Measurements from ENCODE around the gene ATG13. TPM values are rescaled to one million over a fixed set of nuclear protein-coding genes. Genes with fewer than 3 reads are reported as not detected.

Gene ATG13
- total RNA-seq, 1 experiment from 2014 or later = 69.2 TPM

DNA sequence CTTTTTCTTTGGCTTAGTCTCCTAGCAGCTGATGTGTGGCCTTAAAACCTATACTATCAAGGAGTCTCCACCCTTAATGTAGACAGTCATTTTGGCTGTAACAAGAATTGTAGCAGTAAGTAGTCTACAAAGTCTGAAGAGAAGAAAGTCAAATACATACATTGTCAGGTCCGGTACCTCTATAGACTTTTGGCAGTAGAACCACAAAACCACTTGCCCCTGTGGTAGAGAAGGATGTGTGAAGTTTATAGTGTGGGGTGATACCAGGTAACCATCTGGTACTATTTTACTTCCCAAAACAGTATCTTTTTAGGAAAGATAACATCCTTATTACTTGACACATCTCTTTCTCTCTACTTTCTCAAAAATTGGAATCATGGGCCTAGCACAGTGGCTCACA is 15.1 kb downstream of the ATG13 start:
- Histone ChIP-seq H3K4me3 (replicated peaks in 1 of 2; ENCODE audit: low read depth in 1 of 2, low read length in 2 of 2) (no peak overlapping the region), H4K20me1 (ENCODE audit: insufficient read depth) (no peaks in the 10 kb centered on the region), H3K27me3 (ENCODE audit: insufficient read depth, low read length) (no peaks in the 10 kb centered on the region), H3K4me2 (ENCODE audit: low read length) (no peak overlapping the region), H3K36me3 (ENCODE audit: control insufficient read depth in 1 of 2, insufficient read depth in 2 of 2, low read length in 2 of 2) (peaks cover 0 to 5% of the 10 kb centered on the region in 2 experiments; a peak in 2 of 4 replicates), H3K4me1 (ENCODE audit: control insufficient read depth in 1 of 2, insufficient read depth in 2 of 2, low read length in 2 of 2) (peaks cover 6 to 8% of the 10 kb centered on the region in 2 experiments; a peak in 3 of 4 replicates), H3K9me2 (ENCODE audit: insufficient read depth) (no peaks in the 10 kb centered on the region), H3K79me2 (ENCODE audit: insufficient read depth, low read length) (no peaks in the 10 kb centered on the region; the same call in 1 of the 2 replicates), H3K27ac (ENCODE audit: low read depth, low read length) (no peak overlapping the region), H3K9me3 (ENCODE audit: control insufficient read depth in 1 of 2, insufficient read depth in 1 of 2, low read depth in 1 of 2, low read length in 2 of 2) (no peaks in the 10 kb centered on the region), H3K9ac (ENCODE audit: low read length) (no peak overlapping the region), H2AFZ (ENCODE audit: low read depth, low read length, poor library complexity, severe bottlenecking) (no peak overlapping the region)
- DNase-seq (ENCODE audit: low read depth, low spot score) = no peak
- TSS peak; percentile 28 for BruUV-seq (replicated peaks)
- TF ChIP-seq CBX3 (IDR thresholded peaks at IDR 0.05; ENCODE audit: low read depth) = no peak
- intact Hi-C loops (cut with micrococcal nuclease) = no loop called here
- ChIA-PET RAD21 (ENCODE audit: low non-redundant PET in 1 of 2, low total read pairs in 2 of 2, uncharacterized antibody in 2 of 2, unreplicated experiment in 2 of 2) (no interaction called here), POLR2A (no interaction called here), CTCF (no interaction called here)
- ATAC-seq = no peak

DNA sequence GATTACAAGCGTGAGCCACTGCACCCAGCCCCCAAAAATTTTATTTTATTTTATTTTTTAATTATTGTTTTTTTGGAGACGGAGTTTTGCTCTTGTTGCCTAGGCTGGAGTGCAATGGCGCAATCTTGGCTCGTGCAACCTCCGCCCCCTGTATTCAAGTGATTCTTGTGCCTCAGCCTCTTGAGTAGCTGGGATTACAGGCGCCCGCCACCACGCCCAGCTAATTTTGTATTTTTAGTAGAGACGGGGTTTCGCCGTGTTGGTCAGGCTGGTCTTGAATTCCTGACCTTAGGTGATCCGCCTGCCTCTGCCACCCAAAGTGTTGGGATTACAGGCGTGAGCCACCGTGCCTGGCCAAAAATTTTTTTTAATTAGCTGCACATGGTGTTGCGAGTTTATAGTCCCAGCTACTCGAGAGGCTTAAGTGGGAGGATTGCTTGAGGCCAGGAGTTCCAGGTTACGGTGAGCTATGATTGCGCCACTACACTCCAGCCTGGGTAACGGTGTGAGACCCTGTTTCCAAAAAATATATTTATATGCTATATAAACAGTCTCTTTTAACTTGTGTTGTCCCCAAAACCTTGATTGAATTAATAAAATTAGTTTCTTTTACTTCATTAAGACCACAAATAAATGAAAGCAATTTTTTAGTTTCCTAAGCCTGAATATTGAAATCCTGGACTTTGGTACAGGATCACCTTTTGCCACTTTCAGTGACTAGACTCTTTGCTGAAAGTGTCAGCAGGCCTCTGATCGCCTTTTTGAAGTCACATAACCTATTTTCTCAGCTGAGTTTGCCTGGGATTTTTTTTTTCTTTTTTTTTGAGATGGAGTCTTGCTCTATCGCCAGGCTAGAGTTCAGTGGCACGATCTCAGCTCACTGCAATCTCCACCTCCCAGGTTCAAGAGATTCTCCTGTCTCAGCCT is 16.2 kb downstream of the ATG13 start:
- Histone ChIP-seq H3K36me3 (ENCODE audit: control insufficient read depth in 1 of 2, insufficient read depth in 2 of 2, low read length in 2 of 2) (peaks cover 0 to 5% of the 10 kb centered on the region in 2 experiments; a peak in 2 of 4 replicates), H3K9ac (ENCODE audit: low read length) (no peak overlapping the region), H3K4me2 (ENCODE audit: low read length) (no peak overlapping the region), H3K4me1 (ENCODE audit: control insufficient read depth in 1 of 2, insufficient read depth in 2 of 2, low read length in 2 of 2) (peaks cover 6 to 8% of the 10 kb centered on the region in 2 experiments; a peak in 3 of 4 replicates), H2AFZ (ENCODE audit: low read depth, low read length, poor library complexity, severe bottlenecking) (no peak overlapping the region), H3K9me3 (ENCODE audit: control insufficient read depth in 1 of 2, insufficient read depth in 1 of 2, low read depth in 1 of 2, low read length in 2 of 2) (no peaks in the 10 kb centered on the region), H3K27ac (ENCODE audit: low read depth, low read length) (no peak overlapping the region), H3K9me2 (ENCODE audit: insufficient read depth) (no peaks in the 10 kb centered on the region), H3K27me3 (ENCODE audit: insufficient read depth, low read length) (no peaks in the 10 kb centered on the region), H3K79me2 (ENCODE audit: insufficient read depth, low read length) (no peaks in the 10 kb centered on the region; the same call in 1 of the 2 replicates), H4K20me1 (ENCODE audit: insufficient read depth) (no peaks in the 10 kb centered on the region), H3K4me3 (replicated peaks in 1 of 2; ENCODE audit: low read depth in 1 of 2, low read length in 2 of 2) (no peak overlapping the region)
- POLR2A ChIA-PET = no interaction called here
- CTCF ChIA-PET = interaction anchor here (0.7 kb wide), 1 partner anchor 118 kb away, joined by 4 read pairs; no protein-coding TSS in a partner anchor
- no TSS peak for BruUV-seq (replicated peaks)
- intact Hi-C loops (cut with micrococcal nuclease) = no loop called here
- TF ChIP-seq, protein P1, sequence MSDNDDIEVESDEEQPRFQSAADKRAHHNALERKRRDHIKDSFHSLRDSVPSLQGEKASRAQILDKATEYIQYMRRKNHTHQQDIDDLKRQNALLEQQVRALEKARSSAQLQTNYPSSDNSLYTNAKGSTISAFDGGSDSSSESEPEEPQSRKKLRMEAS (IDR thresholded peaks at IDR 0.05) = no peak
- TF ChIP-seq EGR1 (IDR thresholded peaks at IDR 0.05; ENCODE audit: low read depth) (no peak), YY1 (IDR thresholded peaks at IDR 0.05; ENCODE audit: extremely low read depth, insufficient replicate concordance, low read depth, low read length) (no peak), ZNF274 (IDR thresholded peaks at IDR 0.05; ENCODE audit: low read depth, low read length) (no peak), SP1 (IDR thresholded peaks at IDR 0.05; ENCODE audit: low read depth) (no peak), CEBPB (IDR thresholded peaks at IDR 0.05; ENCODE audit: low read depth) (no peak), CBX3 (IDR thresholded peaks at IDR 0.05; ENCODE audit: low read depth) (no peak), POLR2AphosphoS5 (IDR thresholded peaks at IDR 0.05; ENCODE audit: low read depth, low read length) (no peak), EZH2phosphoT487 (IDR thresholded peaks at IDR 0.05; ENCODE audit: borderline replicate concordance) (no peak), SIN3A (IDR thresholded peaks at IDR 0.05; ENCODE audit: low read depth) (no peak), EZH2 (IDR thresholded peaks at IDR 0.05) (no peak), JUND (IDR thresholded peaks at IDR 0.05) (no peak), SRF (IDR thresholded peaks at IDR 0.05; ENCODE audit: low read depth) (no peak), ZFX (IDR thresholded peaks at IDR 0.05) (no peak), ELF1 (IDR thresholded peaks at IDR 0.05; ENCODE audit: borderline replicate concordance, low read depth) (no peak), FOSL1 (IDR thresholded peaks at IDR 0.05; ENCODE audit: low read depth) (no peak)
- TF ChIP-seq, protein P2, sequence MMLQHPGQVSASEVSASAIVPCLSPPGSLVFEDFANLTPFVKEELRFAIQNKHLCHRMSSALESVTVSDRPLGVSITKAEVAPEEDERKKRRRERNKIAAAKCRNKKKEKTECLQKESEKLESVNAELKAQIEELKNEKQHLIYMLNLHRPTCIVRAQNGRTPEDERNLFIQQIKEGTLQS (IDR thresholded peaks at IDR 0.05) = no peak
- TF ChIP-seq, protein P3, sequence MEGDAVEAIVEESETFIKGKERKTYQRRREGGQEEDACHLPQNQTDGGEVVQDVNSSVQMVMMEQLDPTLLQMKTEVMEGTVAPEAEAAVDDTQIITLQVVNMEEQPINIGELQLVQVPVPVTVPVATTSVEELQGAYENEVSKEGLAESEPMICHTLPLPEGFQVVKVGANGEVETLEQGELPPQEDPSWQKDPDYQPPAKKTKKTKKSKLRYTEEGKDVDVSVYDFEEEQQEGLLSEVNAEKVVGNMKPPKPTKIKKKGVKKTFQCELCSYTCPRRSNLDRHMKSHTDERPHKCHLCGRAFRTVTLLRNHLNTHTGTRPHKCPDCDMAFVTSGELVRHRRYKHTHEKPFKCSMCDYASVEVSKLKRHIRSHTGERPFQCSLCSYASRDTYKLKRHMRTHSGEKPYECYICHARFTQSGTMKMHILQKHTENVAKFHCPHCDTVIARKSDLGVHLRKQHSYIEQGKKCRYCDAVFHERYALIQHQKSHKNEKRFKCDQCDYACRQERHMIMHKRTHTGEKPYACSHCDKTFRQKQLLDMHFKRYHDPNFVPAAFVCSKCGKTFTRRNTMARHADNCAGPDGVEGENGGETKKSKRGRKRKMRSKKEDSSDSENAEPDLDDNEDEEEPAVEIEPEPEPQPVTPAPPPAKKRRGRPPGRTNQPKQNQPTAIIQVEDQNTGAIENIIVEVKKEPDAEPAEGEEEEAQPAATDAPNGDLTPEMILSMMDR (IDR thresholded peaks at IDR 0.05 in 2 of 3, conservative IDR thresholded peaks at IDR 0.05 in 1 of 3; ENCODE audit: borderline replicate concordance in 1 of 3, insufficient read depth in 1 of 3, low read depth in 2 of 3, low read length in 2 of 3) = no peak
- RAD21 ChIA-PET (ENCODE audit: low non-redundant PET in 1 of 2, low total read pairs in 2 of 2, uncharacterized antibody in 2 of 2, unreplicated experiment in 2 of 2) = interaction anchor here in 1 of 2 experiments (0.6 kb wide), 1 partner anchor 242 kb away, joined by 4 read pairs; the partner anchor contains the start of gene CHRM4
- ATAC-seq (no peak), DNase-seq (ENCODE audit: low read depth, low spot score) (no peak)
